Activated CD4-positive, CD25-positive, alpha-beta regulatory T cell (primary cell): ENCODE measurements around the gene GGACT.

ENCODE experiments used
- DNase-seq, 4 experiments: peaks; one replicate each; lab custom pipeline; 2025; lab: John Stamatoyannopoulos, UW

GGACT gene

GRCh38 chr13:100513171-100513570, 75.4 kb downstream of the GGACT start:
- no peak for DNase-seq

GRCh38 chr13:100512422-100512821, 76.2 kb downstream of the GGACT start:
- no peak for DNase-seq

GRCh38 chr13:100511466-100511865, 77.1 kb downstream of the GGACT start:
- DNase-seq = no peak

- DNase-seq = no peak
Measured at GRCh38 chr13:100510208-100510957, 78.2 kb downstream of the GGACT start.

GRCh38 chr13:100508996-100509395, 79.6 kb downstream of the GGACT start:
- no peak for DNase-seq

GRCh38 chr13:100508455-100508854, 80.1 kb downstream of the GGACT start:
- DNase-seq = no peak

- peak in 1 of 4 experiments; percentile 2 for DNase-seq
Measured at GRCh38 chr13:100506600-100507422, 81.8 kb downstream of the GGACT start.

GRCh38 chr13:100506154-100506553, 82.4 kb downstream of the GGACT start:
- peak in 2 of 4 experiments; percentile 15 to 35 for DNase-seq

- no peak for DNase-seq
Measured at GRCh38 chr13:100503622-100504021, 85.0 kb downstream of the GGACT start.

GRCh38 chr13:100502446-100502845, 86.1 kb downstream of the GGACT start:
- no peak for DNase-seq

GRCh38 chr13:100497389-100497788, 91.2 kb downstream of the GGACT start:
- DNase-seq = no peak

- no peak for DNase-seq
Measured at GRCh38 chr13:100495455-100495854, 93.1 kb downstream of the GGACT start.

- DNase-seq = no peak
Measured at GRCh38 chr13:100493418-100493817, 95.2 kb downstream of the GGACT start.

- no peak for DNase-seq
Measured at GRCh38 chr13:100491164-100491842, 97.3 kb downstream of the GGACT start.

- no peak for DNase-seq
Measured at GRCh38 chr13:100490692-100491091, 97.9 kb downstream of the GGACT start.

GRCh38 chr13:100485265-100485664, 103.3 kb downstream of the GGACT start:
- DNase-seq = no peak

GRCh38 chr13:100484702-100485101, 103.9 kb downstream of the GGACT start:
- DNase-seq = no peak

GRCh38 chr13:100483841-100484381, 104.7 kb downstream of the GGACT start:
- DNase-seq = no peak

GRCh38 chr13:100483139-100483538, 105.5 kb downstream of the GGACT start:
- DNase-seq = no peak

- no peak for DNase-seq
Measured at GRCh38 chr13:100480676-100481075, 107.9 kb downstream of the GGACT start.
